Fibroblast of gingiva (primary cell): ENCODE results near the gene KRTAP10-5.

Source experiments
- DNase-seq: peaks from one replicate; pipeline ENCODE4 v3.0.0-alpha.2; 2011; ENCODE audit warnings: low read depth

Gene KRTAP10-5

DNA sequence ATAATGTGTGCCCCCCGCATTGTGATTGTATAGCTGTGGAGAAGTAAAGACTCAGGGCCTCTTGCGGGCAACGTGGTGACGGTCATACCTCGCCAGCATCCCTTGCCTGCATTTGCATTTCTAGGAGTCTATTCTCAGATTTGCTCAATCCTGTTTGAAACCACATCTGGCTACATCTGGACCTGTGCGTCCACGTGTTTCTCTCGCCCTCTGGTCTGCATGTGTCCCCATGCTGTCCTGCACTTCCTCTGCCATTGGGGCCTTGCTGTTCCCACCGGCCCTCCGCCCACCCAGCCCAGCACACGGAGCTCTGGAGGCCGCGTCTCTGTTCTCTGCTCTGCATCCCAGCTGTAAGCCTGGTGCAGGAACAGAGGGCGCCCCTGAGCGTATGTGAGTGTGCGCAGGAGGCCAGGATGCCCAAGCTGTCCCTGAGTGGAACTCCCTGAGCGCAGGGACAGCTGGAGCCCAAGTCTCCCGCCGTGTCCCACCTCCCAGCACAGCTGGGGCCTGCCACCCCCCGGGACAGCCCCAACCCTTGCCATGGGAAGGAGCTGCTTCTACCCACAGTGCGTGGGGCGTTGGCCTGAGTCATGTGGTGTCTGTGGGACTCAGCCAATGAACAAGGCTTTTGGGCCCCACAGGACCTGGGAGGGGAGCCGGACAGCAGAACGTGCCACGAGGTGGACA is 30.7 kb downstream of the KRTAP10-5 start:
- DNase-seq: no peak

- DNase-seq: no peak
Measured at GRCh38 chr21:44548922-44549321, 31.5 kb downstream of the KRTAP10-5 start.

GRCh38 chr21:44548381-44548780 is 32.0 kb downstream of the KRTAP10-5 start:
- no peak for DNase-seq

DNA sequence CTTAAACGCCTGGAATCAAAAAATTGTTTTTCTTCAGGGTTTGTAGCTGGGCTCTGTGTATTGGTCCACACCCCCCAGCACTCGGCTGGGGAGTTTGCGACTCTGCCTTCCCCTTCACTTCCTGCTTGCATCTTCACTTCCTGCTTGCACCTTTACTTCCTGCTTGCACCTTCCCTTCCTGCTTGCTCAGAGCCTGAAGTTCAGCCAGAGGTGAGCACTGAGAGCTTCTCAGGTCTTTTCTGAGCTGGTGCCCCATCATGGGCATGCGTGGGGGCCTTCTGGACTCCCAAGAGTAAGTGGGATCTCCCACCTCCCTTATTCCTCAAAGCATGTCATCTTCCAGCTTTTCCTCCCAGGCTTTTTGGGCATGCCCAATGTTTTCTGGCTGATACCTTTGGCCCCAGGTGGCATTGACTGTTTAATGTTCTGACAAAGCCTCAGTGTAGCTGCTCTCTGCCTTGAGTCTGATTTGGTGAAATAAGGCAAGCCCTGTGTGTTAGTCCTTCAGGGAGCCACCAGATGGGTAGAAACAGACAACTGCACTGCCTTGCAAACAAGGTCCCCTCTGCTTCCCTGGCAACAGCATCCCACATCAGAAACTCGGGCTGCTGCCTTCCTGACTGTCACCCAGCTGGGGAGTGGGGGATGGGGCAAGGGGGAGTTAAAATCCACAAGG is 32.6 kb downstream of the KRTAP10-5 start:
- DNase-seq: no peak

DNA sequence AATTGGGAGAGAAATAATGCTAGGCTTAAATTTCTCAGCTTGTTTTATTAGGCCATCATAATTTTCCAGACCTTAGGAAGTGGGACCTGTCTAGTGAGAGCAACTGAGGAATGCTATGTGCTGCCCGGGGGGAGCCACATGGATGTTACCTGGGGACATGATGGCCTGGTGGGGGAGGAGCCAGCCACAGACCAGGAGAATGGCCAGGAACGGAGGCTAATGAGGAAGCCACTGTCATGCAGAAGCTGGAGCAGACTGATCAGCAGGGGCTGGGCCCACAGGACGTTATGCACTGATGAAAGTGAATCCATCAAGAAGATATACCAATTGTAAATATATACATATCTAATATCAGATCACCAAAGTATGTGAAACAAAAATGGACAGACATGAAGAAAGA is 35.8 kb downstream of the KRTAP10-5 start:
- DNase-seq: no peak

GRCh38 chr21:44542716-44543115 is 37.7 kb downstream of the KRTAP10-5 start:
- no peak for DNase-seq

DNA sequence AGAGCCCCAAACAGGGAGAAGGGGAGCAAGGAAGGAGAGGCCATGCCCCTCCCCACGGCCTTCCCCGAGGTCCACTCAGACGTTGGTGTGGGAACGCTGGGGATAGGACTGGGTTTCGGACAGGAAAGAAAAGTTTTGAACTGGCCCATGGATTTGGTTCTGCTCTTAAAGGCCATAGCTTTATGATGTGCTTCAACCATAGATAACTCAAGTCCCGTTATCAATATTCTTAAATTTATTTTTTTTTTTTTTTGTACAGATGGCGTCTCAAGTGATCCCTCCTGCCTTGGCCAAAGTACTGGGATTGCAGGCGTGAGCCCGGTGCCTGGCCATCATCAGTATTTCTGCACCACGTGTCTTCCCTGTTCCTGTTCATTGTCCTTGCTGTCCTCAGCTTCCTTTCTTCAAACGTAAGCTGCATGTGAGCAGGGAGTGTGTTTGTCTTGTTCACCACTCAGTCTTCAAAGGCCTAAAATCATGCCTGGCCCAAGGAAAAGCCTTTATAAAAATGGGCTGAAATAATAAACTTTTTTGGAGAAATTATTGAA is 39.6 kb downstream of the KRTAP10-5 start:
- DNase-seq: no peak

DNA sequence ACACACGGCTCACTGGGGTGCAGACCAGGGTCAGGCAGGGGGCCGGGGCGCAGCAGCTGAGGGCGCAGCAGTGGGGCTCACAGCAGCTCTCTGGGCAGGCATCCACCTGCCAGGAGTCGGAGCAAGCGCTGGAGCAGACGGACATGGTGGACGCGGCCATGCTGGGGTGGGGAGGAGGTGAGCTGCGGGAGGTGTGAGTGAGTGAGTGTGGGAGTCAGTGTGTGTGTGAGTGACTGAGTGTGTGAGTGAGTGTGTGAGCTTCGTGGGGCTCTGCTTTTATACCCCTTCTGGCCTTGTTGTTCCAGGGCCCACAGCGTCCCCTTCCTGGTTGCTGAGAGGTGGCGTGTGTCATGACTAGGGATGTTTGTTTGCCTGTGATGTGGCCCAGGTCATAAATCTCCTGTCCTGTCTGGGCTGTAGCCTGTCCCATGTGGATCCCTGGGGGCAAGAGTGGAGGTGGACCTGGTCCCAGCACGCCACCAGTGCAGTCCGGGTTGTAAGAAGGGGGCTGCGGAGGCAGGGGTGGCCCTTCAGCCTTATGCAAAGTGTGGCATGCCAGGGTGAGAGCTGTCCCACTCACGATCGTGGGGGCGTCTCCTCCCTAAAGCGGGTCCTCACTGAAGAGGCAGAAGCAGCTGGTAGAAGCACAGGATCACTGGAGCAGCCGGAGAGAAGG is 40.3 kb downstream of the KRTAP10-5 start, which contains the start of gene KRTAP10-1:
Gene KRTAP10-1 (minus strand): TSS at position 205 of the 676 bp plus-strand sequence. CDS start 45 bp downstream, at position 160.
- no peak for DNase-seq

DNA sequence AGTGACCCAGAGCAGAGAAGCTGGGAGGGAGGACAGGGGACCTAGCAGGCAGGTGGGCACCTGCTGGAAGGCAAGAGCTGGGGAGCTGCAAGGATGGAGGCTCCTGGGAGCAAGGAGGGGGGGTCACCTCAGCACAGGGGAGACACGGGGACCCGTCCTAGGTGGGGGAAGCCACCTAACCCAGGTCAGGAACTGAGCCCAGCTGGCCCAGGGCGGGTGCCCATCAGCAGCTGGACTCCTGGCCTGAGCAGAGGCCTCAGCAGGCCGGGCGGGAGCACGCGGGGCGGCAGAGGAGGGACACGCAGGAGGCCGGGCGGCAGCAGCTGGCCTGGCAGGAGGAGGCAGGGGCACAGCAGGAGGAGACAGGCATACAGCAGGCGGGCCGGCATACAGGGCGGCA is 41.4 kb downstream of the KRTAP10-5 start:
- DNase-seq: no peak

DNA sequence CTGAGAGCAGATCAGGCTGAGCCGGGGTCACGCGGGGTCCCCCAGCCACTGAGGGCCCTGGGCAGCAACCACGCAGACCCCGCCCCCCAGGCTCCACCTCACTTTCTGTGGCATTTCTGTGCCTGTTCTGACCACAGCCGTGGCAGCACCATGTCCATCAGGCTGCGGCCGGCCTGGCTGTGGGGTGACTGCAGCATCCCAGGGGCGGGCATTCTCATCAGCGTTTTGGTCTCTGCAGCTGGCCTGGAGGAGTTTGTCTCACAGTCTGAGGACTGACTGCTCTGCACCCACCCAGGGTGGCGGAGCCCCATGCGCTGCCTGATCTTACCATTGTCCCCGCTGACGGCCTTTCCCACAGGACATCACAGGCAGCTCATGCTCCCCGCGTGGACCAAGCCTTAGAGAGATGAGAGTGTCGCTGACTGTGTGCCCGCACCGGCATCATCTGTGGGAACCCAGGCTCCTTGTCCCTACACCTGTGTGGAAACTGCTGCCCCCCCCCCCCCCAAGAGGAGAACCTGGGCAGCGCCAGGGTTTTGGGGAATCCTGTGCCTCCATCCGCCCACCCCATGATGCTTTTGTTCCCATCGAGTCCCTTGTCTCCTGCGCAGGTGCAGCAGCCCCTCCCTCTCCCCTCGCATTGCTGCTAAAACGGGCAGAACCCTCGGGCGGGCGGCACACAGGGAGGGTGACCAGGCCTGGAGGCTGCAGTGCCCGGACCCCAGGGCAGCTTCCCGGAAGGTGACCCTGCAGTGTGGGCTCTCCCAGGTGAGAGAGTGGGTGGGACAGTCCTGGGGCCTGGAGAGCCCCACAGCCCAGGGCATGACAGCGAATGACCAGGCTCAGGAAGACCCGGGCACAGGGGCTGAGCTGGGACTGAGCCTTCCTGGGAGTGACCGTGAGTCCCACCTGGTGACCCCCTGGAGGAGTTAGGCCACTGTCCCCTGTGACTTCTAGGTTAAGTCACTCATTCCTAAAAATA is 42.2 kb downstream of the KRTAP10-5 start:
- DNase-seq: no peak

- no peak for DNase-seq
Measured at GRCh38 chr21:44535963-44536362, 44.4 kb downstream of the KRTAP10-5 start.

- no peak for DNase-seq
Measured at GRCh38 chr21:44534688-44535087, 45.7 kb downstream of the KRTAP10-5 start.

DNA sequence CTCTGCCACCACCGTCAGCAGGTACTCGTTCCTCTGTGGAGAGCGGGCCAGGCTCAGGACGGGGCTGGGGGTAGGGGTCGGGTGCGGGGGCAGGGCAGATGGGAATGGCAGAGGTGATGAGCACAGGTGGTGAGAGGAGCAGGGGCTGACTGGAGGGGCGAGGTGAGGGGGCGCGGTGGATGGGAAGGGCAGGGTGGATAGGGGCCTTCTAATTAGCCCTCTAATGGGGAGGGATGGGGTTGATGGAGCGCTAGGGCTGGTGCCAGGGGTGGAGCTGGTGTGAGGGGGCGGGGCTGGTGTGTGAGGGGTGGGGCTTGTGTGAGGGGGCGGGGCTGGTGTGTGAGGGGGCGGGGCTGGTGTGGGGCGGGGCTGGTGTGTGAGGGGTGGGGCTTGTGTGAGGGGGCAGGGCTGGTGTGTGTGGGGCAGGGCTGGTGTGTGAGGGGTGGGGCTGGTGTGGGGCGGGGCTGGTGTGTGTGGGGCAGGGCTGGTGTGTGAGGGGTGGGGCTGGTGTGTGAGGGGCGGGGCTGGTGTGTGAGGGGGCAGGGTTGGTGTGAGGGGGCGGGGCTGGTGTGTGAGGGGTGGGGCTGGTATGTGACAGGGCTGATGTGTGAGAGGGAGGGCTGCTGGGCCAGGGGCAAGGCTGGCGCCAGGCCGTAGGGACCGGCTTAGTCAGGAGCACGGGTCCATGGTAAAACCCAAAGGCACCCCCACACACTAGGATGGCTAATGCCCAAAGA is 46.3 kb downstream of the KRTAP10-5 start:
- DNase-seq: no peak

- DNase-seq: no peak
Measured at GRCh38 chr21:44533121-44533890, 47.1 kb downstream of the KRTAP10-5 start.

GRCh38 chr21:44532712-44533111 is 47.7 kb downstream of the KRTAP10-5 start:
- DNase-seq: no peak

DNA sequence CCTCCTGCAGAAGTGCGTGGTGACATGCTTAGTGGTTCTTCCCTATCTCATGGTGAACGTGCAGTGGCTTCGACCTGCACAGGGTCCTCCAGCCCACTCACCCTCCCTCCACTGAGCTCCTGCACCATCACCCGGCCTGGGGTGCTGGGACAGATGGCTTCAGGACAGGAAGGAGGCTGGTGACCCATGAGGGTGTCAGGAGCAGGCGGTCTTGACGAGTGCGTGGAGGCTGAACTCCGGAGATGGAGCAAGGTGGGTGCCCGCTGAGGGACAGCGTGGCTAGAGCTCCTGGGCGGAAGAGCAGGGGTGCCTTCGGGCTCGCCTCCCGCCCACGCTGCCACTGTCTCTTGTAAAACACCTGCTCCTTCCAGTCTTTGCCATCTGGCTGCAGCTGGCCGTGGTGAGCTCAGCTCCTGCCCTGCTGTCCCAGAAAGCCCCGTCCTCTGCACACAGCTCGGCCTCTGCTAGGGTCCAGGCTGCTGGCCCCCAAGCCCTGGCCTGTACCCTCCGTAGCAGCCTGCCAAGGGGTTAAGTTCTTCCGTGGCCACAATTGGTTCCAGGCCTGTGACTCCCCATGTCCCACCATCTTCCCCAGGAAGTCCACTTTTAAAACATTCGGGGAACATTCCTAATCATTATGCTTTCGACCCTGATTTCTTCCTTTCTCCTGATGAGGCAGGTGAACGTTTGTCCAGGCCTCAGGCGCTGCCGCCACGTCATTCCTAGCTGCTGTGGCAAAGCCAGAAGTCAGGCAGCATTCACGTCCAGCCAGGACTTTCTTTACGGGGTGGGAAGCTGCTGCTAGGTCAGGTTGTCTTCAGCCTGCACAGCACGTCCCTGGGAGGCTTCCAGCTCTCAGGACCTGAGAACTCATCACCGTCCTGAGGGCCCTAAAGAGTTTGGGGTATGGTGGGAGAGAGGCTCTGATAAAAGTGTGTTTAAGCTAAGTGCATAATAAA is 48.5 kb downstream of the KRTAP10-5 start:
- DNase-seq: no peak

DNA sequence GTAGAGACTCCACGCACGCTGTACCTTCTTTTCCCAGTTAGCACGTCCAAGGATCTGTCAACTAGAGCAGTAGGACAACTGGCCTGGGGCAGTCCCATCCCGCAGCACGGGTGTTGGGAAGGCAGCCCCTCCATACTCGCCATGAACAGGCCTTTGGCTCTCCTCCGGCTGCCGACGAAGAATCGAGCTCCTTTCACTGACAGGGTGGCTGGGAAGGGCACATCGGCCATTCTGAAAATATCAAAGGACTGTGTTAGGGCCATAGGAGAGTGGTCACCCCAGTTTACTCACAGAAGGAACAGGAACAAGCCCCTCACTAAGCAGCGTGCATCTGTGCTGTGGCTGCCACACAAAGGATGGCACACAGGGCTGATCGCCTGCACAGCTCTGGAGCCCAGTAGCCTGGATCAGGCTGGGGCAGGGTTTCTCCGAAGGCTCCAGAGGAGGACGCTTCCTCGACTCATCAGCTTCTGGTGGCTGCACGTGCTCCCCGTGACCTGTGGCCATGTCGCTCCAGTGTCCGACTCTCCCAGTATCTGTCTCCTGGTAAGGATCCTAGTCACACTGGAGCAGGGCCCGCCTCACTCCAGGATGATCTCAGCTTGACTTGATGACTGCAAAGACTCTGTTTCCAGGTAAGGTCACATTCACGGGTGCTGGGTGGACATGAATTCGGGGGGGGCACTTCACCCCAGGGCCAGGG is 49.4 kb downstream of the KRTAP10-5 start:
- DNase-seq: no peak

DNA sequence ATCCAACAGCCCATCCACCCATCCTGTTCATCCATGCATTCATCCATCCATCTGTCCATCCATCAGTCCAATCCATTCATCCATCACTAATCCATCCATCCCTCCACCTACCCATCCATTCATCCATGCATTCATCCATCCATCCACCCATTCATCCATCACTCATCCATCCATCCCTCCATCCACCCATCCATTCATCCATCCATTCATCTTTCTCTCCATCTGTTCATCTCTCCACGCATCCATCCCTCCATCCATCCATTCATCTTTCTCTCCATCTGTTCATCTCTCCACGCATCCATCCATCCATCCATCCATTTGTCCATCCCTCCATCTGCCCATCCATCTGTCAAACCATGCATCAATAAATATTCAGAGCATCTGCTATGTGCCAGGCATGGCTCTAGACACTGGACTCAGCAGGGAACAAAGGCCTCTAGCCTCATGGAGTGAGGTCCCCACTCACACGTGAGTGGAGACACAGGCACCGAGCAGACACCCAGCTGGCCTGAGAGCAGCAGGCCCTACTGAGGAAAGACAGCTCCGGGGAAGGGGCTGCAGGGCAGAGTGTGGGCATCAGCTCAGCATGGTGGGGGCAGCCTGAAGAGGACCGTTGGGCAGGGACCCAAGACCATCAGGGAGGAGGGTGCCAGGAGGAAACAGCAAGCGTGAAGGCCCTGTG is 50.0 kb downstream of the KRTAP10-5 start:
- DNase-seq: no peak
